GM12878 (cell line): ENCODE data around the gene MXD1. TPM values are rescaled to one million over a fixed set of nuclear protein-coding genes. Genes with fewer than 3 reads are reported as not detected.

ENCODE experiments used
- ATAC-seq: fragments of 200-7000 bp; cut with Tn5 transposase; 3 replicates; pipeline ENCODE4 v1.9.1; 2020; ENCODE audit warnings: mild to moderate bottlenecking, moderate library complexity
- BruUV-seq: library from RNA; stranded (reverse); fragments of 400-500 nt; replicated peaks from 2 replicates; lab custom pipeline; 2021; lab: Mats Ljungman, UMichigan
- CTCF ChIA-PET: fragments of 300-600 bp; sonication (Branson Sonifier 250); formaldehyde crosslinking; extraction: SDS; loops from one replicate; lab custom pipeline; 2021; ENCODE audit warnings: inconsistent platforms; lab: Yijun Ruan, JAX
- POLR2A ChIA-PET: fragments of 350-600 bp; formaldehyde crosslinking; extraction: SDS; loops from one replicate; lab custom pipeline; 2021; ENCODE audit warnings: inconsistent platforms; lab: Charles Lee
- RAD21 ChIA-PET: fragments of 300-600 bp; sonication (Branson Sonifier 250); formaldehyde crosslinking; loops from one replicate; lab custom pipeline; 2023; ENCODE audit warnings: antibody characterized with exemption; ENCODE audit not compliant: unreplicated experiment; lab: Charles Lee
- SMC1A ChIA-PET: fragments of 300-600 bp; sonication (Branson Sonifier 250); formaldehyde crosslinking; loops from one replicate; lab custom pipeline; 2023; ENCODE audit not compliant: unreplicated experiment, uncharacterized antibody; lab: Charles Lee
- DNase-seq: peaks from one replicate; pipeline ENCODE4 v3.0.0-alpha.2; 2011; ENCODE audit warnings: low read depth, low spot score
- FAIRE-seq: peaks from 3 replicates; lab custom pipeline; 2011; peaks lifted over from hg19 to GRCh38; lab: Jason Lieb, UNC
- H2AFZ ChIP-seq: 2 replicates; pipeline ENCODE4 v1.6.0; 2011; ENCODE audit warnings: low read depth, low read length, control low read depth; ENCODE audit not compliant: control insufficient read depth
- H3K27ac ChIP-seq: 2 replicates; pipeline ENCODE4 v1.5.1; 2011; ENCODE audit warnings: control low read depth; ENCODE audit not compliant: control insufficient read depth, insufficient read depth
- H3K27me3 ChIP-seq, 2 experiments: replicated peaks in 1 of 2; 2 replicates each; pipeline versions ENCODE4 v1.6.0 to v1.6.1; 2011; ENCODE audit warnings: low read length in 1 of 2; ENCODE audit not compliant: control insufficient read depth in 2 of 2, insufficient read depth in 2 of 2
- H3K36me3 ChIP-seq, 2 experiments: 2 replicates each; pipeline ENCODE4 v1.5.1; 2011; ENCODE audit warnings: low read length in 1 of 2; ENCODE audit not compliant: control insufficient read depth in 2 of 2, insufficient read depth in 2 of 2
- H3K4me1 ChIP-seq: 2 replicates; pipeline ENCODE4 v1.6.1; 2011; ENCODE audit warnings: mild to moderate bottlenecking, low read length, moderate library complexity, mixed read lengths; ENCODE audit not compliant: control insufficient read depth, insufficient read depth
- H3K4me2 ChIP-seq: 2 replicates; pipeline ENCODE4 v1.6.0; 2011; ENCODE audit warnings: control low read depth; ENCODE audit not compliant: control insufficient read depth, insufficient read depth
- H3K4me3 ChIP-seq: fragments of 200-600 bp; sonication (generic); 2 replicates; pipeline ENCODE4 v1.5.1; 2016
- H3K79me2 ChIP-seq: 2 replicates; pipeline ENCODE4 v1.6.0; 2011; ENCODE audit warnings: low read length; ENCODE audit not compliant: control insufficient read depth, insufficient read depth
- H3K9ac ChIP-seq: 2 replicates; pipeline ENCODE4 v1.8.0; 2011; ENCODE audit warnings: low read length, control low read depth, mixed read lengths; ENCODE audit not compliant: control insufficient read depth, insufficient read depth
- H3K9me3 ChIP-seq: replicated peaks from 3 replicates; pipeline ENCODE4 v1.5.1; 2011; ENCODE audit warnings: mild to moderate bottlenecking, low read length; ENCODE audit not compliant: control insufficient read depth, insufficient read depth
- H4K20me1 ChIP-seq: 2 replicates; pipeline ENCODE4 v1.6.0; 2011; ENCODE audit not compliant: control insufficient read depth, insufficient read depth
- ELK1 ChIP-seq: IDR thresholded peaks from 2 replicates; pipeline ENCODE4 v1.6.1; 2012; ENCODE audit warnings: low read depth, low read length, improper control_type of control experiment
- IRF5 ChIP-seq: fragments of 450-650 bp; IDR thresholded peaks from 2 replicates; pipeline ENCODE4 v1.6.1; 2017; ENCODE audit warnings: borderline replicate concordance
- MEF2A ChIP-seq: IDR thresholded peaks from 2 replicates; pipeline ENCODE4 v1.6.1; 2011; ENCODE audit warnings: low read depth, mild to moderate bottlenecking, low read length, moderate library complexity; ENCODE audit not compliant: insufficient read depth
- STAT1 ChIP-seq: fragments of 450-650 bp; conservative IDR thresholded peaks from 2 replicates; pipeline ENCODE4 v1.6.1; 2014; ENCODE audit warnings: antibody characterized with exemption, mild to moderate bottlenecking
- TCF12 ChIP-seq: IDR thresholded peaks from 2 replicates; pipeline ENCODE4 v1.6.1; 2011; ENCODE audit warnings: low read depth, mild to moderate bottlenecking, low read length
- WGBS: methylation state at CpG from one replicate; pipeline ENCODE4 v1.1.6; 2016; ENCODE audit warnings: low lambda C conversion rate; ENCODE audit not compliant: insufficient replicate concordance, insufficient coverage; ENCODE audit errors: missing lambda C conversion rate; 5-methylcytosine and 5-hydroxymethylcytosine counted together
- in situ Hi-C: fragments of 300-500 bp; cut with MboI; formaldehyde crosslinking; loops from 9 replicates; pipeline ENCODE4 v1.14.3; 2018; ENCODE audit warnings: mixed read lengths
- intact Hi-C: fragments of 100-400 bp; cut with micrococcal nuclease; formaldehyde crosslinking; loops from one replicate; pipeline ENCODE4 v1.14.2; 2022; ENCODE audit not compliant: unreplicated experiment
- polyA plus RNA-seq, 11 experiments: library from polyadenylated mRNA; depleted of rRNA in 4 of 11; unstranded in 6 of 11; stranded (reverse) in 5 of 11; fragments of >200 nt; fragmentation: Nextera tagmentation in 4 of 11; fragmentation: Illumina TruSeq in 1 of 11; extraction: Ambion mirVana in 4 of 11; extraction: Trizol in 1 of 11; gene quantifications; 1 replicate in 1 of 11; 2 replicates in 10 of 11; pipeline versions ENCODE4 v1.2.1 to v1.2.3, GENCODE V29; 2011 to 2016; ENCODE audit warnings: inconsistent platforms in 2 of 11, missing spikeins in 2 of 11, low read depth in 1 of 11
- total RNA-seq, 4 experiments: library from RNA; depleted of rRNA in 3 of 4; stranded (reverse); fragments of >200 nt in 3 of 4; fragmentation: Illumina TruSeq in 1 of 4; extraction: Trizol in 1 of 4; gene quantifications; 2 replicates each; pipeline versions ENCODE4 v1.2.1 to v1.2.3, GENCODE V29; 2013 to 2021

The MXD1 gene
- total and polyA plus RNA-seq, 10 of the 15 experiments (the other 5 are each of a cell fraction or from before 2014, with no cell fraction given) = 2.2 to 10.2 (median 3.3) TPM

- Histone ChIP-seq H3K9me3 (no peaks in the 10 kb centered on the region), H3K4me2 (no peak overlapping the region), H3K36me3 (no peaks in the 10 kb centered on the region), H3K4me3 (no peak overlapping the region), H3K27me3 (no peaks in the 10 kb centered on the region), H3K4me1 (peaks cover 6% of the 10 kb centered on the region), H3K79me2 (no peaks in the 10 kb centered on the region), H3K9ac (no peak overlapping the region), H3K27ac (no peak overlapping the region), H4K20me1 (no peaks in the 10 kb centered on the region), H2AFZ (no peak overlapping the region)
- ChIA-PET CTCF (no interaction called here), POLR2A (no interaction called here), SMC1A (no interaction called here), RAD21 (no interaction called here)
- ATAC-seq (no peak), FAIRE-seq (no peak), DNase-seq (no peak)
- BruUV-seq = no TSS peak
- WGBS = 55% methylated on average over 8 of the region's 8 CpGs
- in situ Hi-C loops = no loop called here
- TF ChIP-seq IRF5 (no peak), MEF2A (no peak), ELK1 (no peak), STAT1 (no peak), TCF12 (no peak)
- intact Hi-C loops = no loop called here
These were observed 48.2 kb downstream of the MXD1 start for GRCh38 chr2:69962986-69963730.
